ENCODE data around the gene PPOX.

Gene PPOX

DNA sequence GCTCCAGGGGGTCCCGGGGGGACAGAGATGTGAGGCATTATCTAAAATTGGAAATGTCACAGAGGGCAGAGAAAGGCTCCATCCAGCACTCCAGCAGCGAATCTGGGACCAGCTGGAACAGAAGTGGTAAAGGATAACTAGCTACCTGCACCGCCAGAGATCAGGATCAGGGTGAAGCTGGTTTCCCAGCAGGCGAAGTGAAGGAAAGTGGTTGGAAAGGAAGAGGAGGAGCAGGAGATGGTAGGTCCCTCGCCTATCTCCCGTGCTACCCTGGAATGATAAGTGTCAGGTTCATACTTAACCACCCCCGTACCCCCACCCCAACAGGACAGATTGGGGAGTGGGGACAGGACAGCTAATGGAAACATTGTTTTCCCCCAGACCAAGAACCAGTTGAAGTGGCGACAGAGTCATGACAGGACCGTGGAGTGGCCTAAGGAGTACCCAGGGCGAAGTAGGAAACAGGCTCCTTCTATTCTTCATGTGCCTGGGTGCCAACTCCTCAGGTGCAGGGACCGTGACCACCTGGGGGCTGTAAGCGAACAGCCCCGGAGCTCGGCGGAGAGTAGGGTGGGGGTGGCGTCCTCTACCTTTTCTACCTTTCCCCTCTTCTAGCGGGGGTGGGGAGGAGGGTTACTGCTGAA is 10.4 kb downstream of the PPOX start:
- DNase-seq, result no peak

DNA sequence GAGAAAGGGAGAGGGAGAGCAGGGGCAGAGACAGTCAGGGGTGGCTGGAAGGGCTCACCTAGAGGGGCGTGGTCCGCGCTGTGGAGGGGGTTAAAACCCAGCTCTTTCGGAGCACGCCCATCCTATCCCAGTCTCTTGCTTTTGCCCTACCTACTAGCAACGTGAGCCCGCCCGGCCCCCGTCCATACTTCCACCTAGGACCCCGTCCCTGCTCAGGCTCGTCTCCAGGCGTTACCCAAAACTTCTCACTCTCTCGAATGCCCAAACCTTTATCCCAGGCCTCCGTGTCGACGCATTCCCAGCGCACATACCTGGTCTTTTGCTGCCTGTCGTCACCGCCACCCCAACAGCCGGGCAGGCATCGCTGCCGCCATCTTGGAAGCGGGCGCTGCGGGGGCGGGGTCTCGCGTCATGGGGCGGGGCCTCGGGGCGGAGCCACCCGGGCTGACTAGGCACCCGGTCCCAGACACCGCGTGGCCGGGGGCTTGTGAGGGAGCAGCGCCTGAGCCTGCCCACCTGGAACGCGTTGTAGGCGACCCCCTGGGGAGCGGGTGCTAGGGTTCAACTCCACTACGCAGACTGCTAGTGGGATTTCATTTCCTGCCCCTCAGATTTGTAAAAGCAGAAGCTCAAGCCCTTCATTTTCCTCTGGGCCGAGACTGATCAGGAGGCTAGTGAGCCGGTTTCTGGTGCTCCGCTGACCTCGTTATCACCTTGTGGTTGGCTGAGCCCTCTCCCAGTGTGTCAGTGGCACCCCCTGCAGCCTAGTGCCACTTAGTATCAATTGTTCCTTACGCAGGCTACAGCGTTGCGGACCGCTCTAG is 11.1 kb downstream of the PPOX start, which contains the start of gene B4GALT3:
TSS of gene B4GALT3 (minus strand) at position 396 of the 824 bp plus-strand sequence. CDS start 1,447 bp downstream, outside the sequence.
- peak; percentile 87 to 95 (median 94) for DNase-seq

GRCh38 chr1:161177936-161178244 is 11.7 kb downstream of the PPOX start:
- no peak for DNase-seq

DNA sequence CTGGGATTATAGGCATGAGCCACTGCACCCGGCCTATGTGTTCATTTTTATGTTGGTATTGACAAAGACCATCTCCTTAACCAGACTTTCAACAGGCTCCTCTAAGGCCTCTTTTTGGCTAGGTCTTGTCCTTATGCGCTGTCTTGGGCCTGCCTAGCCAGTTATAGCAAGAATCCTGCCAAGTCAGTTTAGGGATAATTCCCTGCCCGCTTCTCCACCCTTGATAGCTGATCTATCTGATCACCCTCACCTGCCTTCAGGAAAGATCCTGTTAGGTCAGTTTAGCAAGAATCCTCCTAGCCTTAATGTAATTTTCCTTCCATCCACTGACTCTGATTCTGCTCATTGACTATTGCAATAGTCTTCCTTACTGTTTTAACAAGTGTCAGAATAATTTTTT is 13.5 kb downstream of the PPOX start:
- DNase-seq, result no peak

DNA sequence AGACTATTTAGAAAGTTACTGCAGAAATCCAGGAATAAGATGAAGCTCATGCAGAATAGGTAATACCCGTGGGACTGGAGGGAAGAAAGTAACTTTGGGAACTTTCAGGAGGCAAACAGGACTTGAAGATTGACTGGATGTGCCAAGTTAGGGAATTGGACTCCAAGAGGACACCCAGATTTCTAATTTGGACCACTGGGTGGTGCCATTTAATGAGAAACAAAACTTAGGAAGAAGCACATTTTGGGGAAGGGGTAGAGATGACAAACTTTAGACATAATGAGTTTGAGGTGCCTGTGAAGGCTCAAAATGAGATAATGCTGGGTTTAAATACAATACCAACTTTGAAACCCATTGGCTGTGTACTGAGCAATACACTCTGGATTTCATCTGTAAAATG is 14.4 kb downstream of the PPOX start:
- DNase-seq, result peak; percentile 52 to 67 (median 54)

GRCh38 chr1:161182214-161182613 is 16.0 kb downstream of the PPOX start:
- peak in 2 of 4 experiments; percentile 36 for DNase-seq

- DNase-seq, result peak; percentile 94 to 98 (median 96)
Measured at GRCh38 chr1:161185282-161185682, 19.1 kb downstream of the PPOX start.

DNA sequence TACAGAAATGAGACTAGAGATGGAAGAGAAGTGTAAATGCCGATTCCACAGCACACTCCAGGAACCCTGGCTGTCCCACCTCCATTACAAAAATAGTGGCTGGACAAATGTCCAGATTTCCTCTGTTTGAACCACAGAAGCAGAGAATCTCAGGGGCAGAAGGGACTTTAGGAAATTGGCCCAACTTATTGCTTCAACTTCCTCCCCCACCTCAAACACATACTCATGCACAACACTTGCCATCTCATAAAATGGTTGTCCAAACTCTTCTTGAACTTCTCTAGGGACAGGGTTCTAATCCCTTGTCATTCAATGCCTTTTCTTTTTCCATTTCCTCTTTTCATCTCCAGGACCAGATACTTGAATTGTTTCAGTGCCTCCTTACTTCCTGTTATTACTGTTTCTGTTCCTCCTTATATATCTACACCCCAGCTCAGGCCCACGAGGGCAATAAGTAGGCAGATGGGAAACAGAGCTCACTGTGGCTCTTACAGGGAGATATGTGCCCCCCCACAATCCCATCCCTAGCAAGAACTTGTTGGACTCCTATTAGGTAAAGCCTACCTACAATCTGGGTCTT is 19.6 kb downstream of the PPOX start:
- DNase-seq, result peak; percentile 79 to 95 (median 87)

- peak in 3 of 4 experiments; percentile 37 to 65 (median 50) for DNase-seq
Measured at GRCh38 chr1:161187311-161187710, 21.1 kb downstream of the PPOX start.

GRCh38 chr1:161188381-161188780 is 22.2 kb downstream of the PPOX start:
- no peak for DNase-seq

DNA sequence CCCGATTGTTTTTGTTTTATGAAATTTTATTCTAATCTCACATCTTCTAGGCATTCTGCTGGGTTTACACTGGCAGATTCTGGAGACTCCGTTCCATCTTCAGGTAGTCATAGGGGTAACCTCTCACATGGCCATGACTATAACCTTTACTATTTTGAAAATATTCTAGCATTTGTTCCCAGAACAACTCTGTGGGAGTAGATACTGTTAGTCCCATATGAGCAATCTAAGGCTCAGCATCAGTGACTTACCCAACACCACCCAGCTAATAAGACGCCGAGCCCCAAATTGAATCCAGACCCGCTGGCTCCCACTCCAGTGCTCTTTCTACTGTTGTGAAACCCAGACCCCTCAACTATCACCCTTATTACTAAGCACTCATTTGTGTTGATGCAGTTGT is 22.8 kb downstream of the PPOX start:
- no peak for DNase-seq

GRCh38 chr1:161190962-161191521 is 24.8 kb downstream of the PPOX start:
- no peak for DNase-seq

GRCh38 chr1:161191971-161192370 is 25.7 kb downstream of the PPOX start:
- no peak for DNase-seq

DNA sequence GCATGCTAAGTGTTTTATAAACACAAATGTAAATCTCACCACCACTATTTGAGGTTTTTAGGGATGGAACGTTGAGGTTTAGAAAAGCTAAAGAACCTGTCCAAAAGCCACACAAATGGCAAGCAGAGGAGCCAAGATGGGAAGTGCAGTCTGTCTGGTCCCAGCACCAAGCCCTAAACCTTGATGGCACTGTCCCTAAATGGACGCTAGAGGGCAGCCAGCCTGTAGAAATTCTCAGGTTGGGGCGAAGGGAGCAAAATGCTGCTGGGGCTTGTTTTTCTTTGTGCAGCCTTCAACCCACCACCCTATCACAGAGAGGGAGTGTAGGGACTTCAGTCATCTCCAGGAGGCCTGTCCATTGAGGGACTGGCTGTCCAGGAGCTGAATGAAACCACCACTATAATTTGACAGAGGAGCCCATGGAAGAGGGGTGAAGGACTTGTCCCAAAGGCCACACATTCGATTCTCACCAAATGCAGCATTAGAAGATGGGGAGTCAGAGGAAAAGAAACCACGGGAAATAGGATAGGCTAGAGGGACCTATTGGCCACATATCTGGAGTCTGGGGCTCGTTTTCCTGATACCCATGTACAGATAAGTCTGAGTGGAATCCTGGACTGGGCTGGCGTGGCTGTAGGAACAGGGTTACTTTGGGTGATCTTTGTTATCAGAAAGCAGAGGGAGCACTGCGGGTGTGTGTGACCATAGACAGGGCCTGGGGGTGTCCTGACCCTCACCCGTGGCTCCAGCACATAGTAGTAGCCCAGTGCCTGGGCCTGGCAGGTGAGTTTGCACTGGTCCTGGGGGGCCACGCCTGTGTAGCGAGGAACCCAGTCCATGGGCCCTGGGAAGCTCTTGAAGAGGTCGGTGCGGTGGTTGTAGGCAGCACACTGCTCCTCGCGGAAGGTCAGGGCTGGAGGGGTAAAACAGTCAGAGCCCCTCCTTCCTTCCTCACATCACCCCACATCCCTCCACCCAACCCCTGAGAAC is 26.5 kb downstream of the PPOX start:
- DNase-seq, result peak; percentile 85 to 92 (median 86)

DNA sequence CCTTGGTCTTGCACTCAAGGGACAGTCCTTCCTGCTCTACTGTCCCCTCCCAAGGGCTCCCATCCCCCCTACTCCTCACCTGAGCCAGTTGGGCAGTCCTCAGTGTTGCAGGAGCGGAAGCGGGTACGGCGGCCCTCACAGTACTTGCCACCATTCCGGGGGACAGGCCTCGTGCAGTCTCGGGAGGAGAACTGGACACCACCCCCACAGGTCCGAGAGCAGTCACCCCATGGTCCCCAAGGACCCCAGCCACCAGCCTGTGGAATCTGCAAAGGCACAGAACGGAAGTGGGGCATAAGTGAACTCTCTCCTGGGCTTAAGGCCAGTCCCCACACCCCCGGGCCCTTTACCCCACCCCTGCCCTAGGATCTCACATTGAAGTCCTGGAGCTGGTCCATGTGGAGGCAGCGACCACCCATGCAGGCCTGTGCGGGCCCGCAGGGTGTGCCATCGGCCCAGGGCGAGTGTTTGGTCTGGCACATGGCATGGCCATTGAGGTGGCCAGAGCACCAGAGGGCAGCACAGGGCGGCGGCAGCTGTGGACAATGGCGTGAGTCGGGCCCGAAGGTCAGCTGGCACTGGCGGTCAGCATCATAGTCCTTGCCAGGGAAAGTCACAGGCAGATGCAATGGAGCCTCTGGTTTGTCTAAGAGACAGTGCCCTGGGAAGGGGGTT is 27.5 kb downstream of the PPOX start:
- DNase-seq, result no peak

DNA sequence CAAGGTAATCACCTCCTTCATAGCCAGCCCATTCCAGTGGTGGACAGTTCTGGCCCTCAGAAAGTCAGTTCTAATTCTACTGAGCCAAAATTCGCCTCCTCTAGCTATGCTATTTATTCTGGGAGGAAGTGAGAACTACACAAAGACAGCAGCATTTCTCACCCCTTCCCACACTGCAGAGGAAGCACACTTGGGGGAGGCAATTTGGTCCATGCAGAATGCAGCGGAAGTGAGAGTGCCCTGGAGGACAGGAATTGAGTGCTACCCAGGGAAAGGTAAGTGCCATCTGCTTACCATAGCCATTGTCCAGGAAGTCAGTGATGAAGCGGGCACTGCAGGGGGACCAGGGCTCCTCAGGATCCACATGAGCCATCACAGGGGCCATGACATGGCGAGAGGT is 28.9 kb downstream of the PPOX start:
- DNase-seq, result peak; percentile 71 to 87 (median 81)

DNA sequence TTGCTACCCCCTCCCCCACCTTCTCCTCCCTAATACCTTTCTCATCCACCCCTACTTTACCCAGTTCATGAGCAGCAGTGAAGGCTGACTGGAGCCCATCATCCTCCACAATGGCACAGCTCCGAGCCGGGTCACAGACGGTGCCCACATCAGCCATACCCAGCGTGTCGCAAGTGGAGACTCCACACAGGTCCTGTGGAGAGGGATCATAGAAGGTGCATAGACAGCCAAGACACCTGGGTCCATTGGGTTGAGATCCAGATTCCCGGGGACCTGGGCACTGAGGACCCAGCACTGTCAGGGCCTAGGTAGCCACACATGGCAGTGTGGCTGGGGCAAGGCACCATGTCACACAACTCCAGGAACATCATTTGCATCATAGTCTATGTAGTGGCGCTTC is 29.9 kb downstream of the PPOX start:
- no peak for DNase-seq

- DNase-seq, result no peak
Measured at GRCh38 chr1:161196521-161197451, 30.6 kb downstream of the PPOX start.

GRCh38 chr1:161197560-161198193 is 31.5 kb downstream of the PPOX start:
- no peak for DNase-seq

Data from suppressor macrophage (primary cell).